H9 (cell line): Measurements from ENCODE around the gene KCNA5. TPM values are rescaled to one million over a fixed set of nuclear protein-coding genes. Genes with fewer than 3 reads are reported as not detected.

Experiments used
- DNase-seq: peaks from one replicate; pipeline ENCODE4 v3.0.0-alpha.2; 2017
- H2AFZ ChIP-seq: one replicate; pipeline ENCODE4 v1.6.1; 2013; ENCODE audit warnings: mild to moderate bottlenecking, low read length, control low read depth, moderate library complexity
- H2AK5ac ChIP-seq: 2 replicates; pipeline ENCODE4 v1.6.1; 2013; ENCODE audit warnings: low read length, control low read depth, mixed read lengths; ENCODE audit not compliant: insufficient read length
- H2BK120ac ChIP-seq: one replicate; pipeline ENCODE4 v1.6.1; 2013; ENCODE audit warnings: low read depth, mild to moderate bottlenecking, low read length, control low read depth, inconsistent platforms; ENCODE audit not compliant: poor library complexity, severe bottlenecking
- H2BK12ac ChIP-seq: 2 replicates; pipeline ENCODE4 v1.6.1; 2013; ENCODE audit warnings: low read length, control low read depth, mixed read lengths, low read depth; ENCODE audit not compliant: insufficient read length
- H2BK15ac ChIP-seq: 2 replicates; pipeline ENCODE4 v1.6.1; 2013; ENCODE audit warnings: low read depth, low read length, control low read depth
- H2BK20ac ChIP-seq: one replicate; pipeline ENCODE4 v1.6.1; 2013; ENCODE audit warnings: low read depth, mild to moderate bottlenecking, low read length, control low read depth, inconsistent platforms; ENCODE audit not compliant: poor library complexity, severe bottlenecking
- H2BK5ac ChIP-seq: 2 replicates; pipeline ENCODE4 v1.6.1; 2013; ENCODE audit warnings: low read length, control low read depth, mixed read lengths; ENCODE audit not compliant: insufficient read length
- H3K14ac ChIP-seq: 2 replicates; pipeline ENCODE4 v1.6.1; 2013; ENCODE audit warnings: low read length, control low read depth; ENCODE audit not compliant: insufficient read depth
- H3K18ac ChIP-seq: 2 replicates; pipeline ENCODE4 v1.6.1; 2013; ENCODE audit warnings: low read depth, mild to moderate bottlenecking, mixed read lengths, low read length, control low read depth; ENCODE audit not compliant: insufficient read length
- H3K23ac ChIP-seq: 2 replicates; pipeline ENCODE4 v1.6.1; 2013; ENCODE audit warnings: low read length, control low read depth, mixed read lengths, low read depth; ENCODE audit not compliant: insufficient read length
- H3K23me2 ChIP-seq: 2 replicates; pipeline ENCODE4 v1.6.1; 2013; ENCODE audit warnings: low read depth, mild to moderate bottlenecking, mixed read lengths, low read length, control low read depth; ENCODE audit not compliant: insufficient read length, poor library complexity, severe bottlenecking
- H3K27ac ChIP-seq: 2 replicates; pipeline ENCODE4 v1.5.1; 2013; ENCODE audit warnings: low read length, control low read depth, mixed read lengths, low read depth; ENCODE audit not compliant: insufficient read length
- H3K27me3 ChIP-seq: 2 replicates; pipeline ENCODE4 v1.6.1; 2013; ENCODE audit warnings: low read length, control low read depth, inconsistent platforms; ENCODE audit not compliant: insufficient read depth
- H3K4ac ChIP-seq: 2 replicates; pipeline ENCODE4 v1.6.1; 2013; ENCODE audit warnings: low read depth, mild to moderate bottlenecking, control low read depth, inconsistent platforms, low read length, moderate library complexity
- H3K4me1 ChIP-seq: 2 replicates; pipeline ENCODE4 v1.6.1; 2013; ENCODE audit warnings: low read length, control low read depth, inconsistent platforms; ENCODE audit not compliant: insufficient read depth
- H3K4me2 ChIP-seq: 2 replicates; pipeline ENCODE4 v1.6.1; 2013; ENCODE audit warnings: low read length, control low read depth, mixed read lengths; ENCODE audit not compliant: insufficient read length, insufficient read depth
- H3K56ac ChIP-seq: 2 replicates; pipeline ENCODE4 v1.6.1; 2013; ENCODE audit warnings: low read depth, mild to moderate bottlenecking, mixed read lengths, low read length, control low read depth; ENCODE audit not compliant: insufficient read length
- H3K79me1 ChIP-seq: 2 replicates; pipeline ENCODE4 v1.6.1; 2013; ENCODE audit warnings: low read depth, mild to moderate bottlenecking, moderate library complexity, low read length, control low read depth, inconsistent platforms; ENCODE audit not compliant: insufficient read depth, poor library complexity, severe bottlenecking
- H3K79me2 ChIP-seq: 2 replicates; pipeline ENCODE4 v1.6.1; 2013; ENCODE audit warnings: low read length, control low read depth, inconsistent platforms; ENCODE audit not compliant: insufficient read depth
- H3K9ac ChIP-seq: 2 replicates; pipeline ENCODE4 v1.6.1; 2013; ENCODE audit warnings: low read length, control low read depth, mixed read lengths; ENCODE audit not compliant: insufficient read length; ENCODE audit errors: extremely low read depth
- H3K9me3 ChIP-seq: one replicate; pipeline ENCODE4 v1.6.1; 2013; ENCODE audit warnings: low read depth, low read length, inconsistent platforms; ENCODE audit not compliant: control insufficient read depth
- H3T11ph ChIP-seq: one replicate; pipeline ENCODE4 v1.6.1; 2013; ENCODE audit warnings: mild to moderate bottlenecking, low read length, control low read depth, inconsistent platforms
- H4K20me1 ChIP-seq: one replicate; pipeline ENCODE4 v1.6.1; 2013; ENCODE audit not compliant: control insufficient read depth, insufficient read length, insufficient read depth
- H4K5ac ChIP-seq: 2 replicates; pipeline ENCODE4 v1.6.1; 2013; ENCODE audit warnings: low read depth, mild to moderate bottlenecking, mixed read lengths, low read length, control low read depth; ENCODE audit not compliant: insufficient read length
- H4K8ac ChIP-seq: replicated peaks from 2 replicates; pipeline ENCODE4 v1.6.1; 2013; ENCODE audit warnings: low read length, control low read depth, mixed read lengths, low read depth; ENCODE audit not compliant: insufficient read length
- H4K91ac ChIP-seq: 2 replicates; pipeline ENCODE4 v1.6.1; 2013; ENCODE audit warnings: low read depth, mild to moderate bottlenecking, moderate library complexity, mixed read lengths, low read length, control low read depth; ENCODE audit not compliant: insufficient read length
- H3K27ac Mint-ChIP-seq, 3 experiments: 2 replicates in 2 of 3; 3 replicates in 1 of 3; pipeline ENCODE4 v1.8.0; 2020 to 2021; ENCODE audit warnings: mixed read lengths in 3 of 3, mild to moderate bottlenecking in 1 of 3, moderate library complexity in 1 of 3
- H3K27me3 Mint-ChIP-seq: 2 replicates; pipeline ENCODE4 v1.8.0; 2021; ENCODE audit warnings: low read depth, mild to moderate bottlenecking, moderate library complexity, mixed read lengths
- H3K36me3 Mint-ChIP-seq, 3 experiments: 2 replicates in 2 of 3; 3 replicates in 1 of 3; pipeline ENCODE4 v1.8.0; 2020 to 2021; ENCODE audit warnings: low read depth in 3 of 3, mixed read lengths in 3 of 3; ENCODE audit not compliant: insufficient read depth in 1 of 3
- H3K4me1 Mint-ChIP-seq, 2 experiments: 2 replicates each; pipeline ENCODE4 v1.8.0; 2020; ENCODE audit warnings: mixed read lengths in 2 of 2
- H3K4me3 Mint-ChIP-seq, 2 experiments: 2 replicates in 1 of 2; 3 replicates in 1 of 2; pipeline ENCODE4 v1.8.0; 2020 to 2021; ENCODE audit warnings: mild to moderate bottlenecking in 2 of 2, mixed read lengths in 2 of 2, moderate library complexity in 1 of 2
- H3K9me3 Mint-ChIP-seq, 2 experiments: 2 replicates in 1 of 2; 3 replicates in 1 of 2; pipeline ENCODE4 v1.8.0; 2020; ENCODE audit warnings: mild to moderate bottlenecking in 2 of 2, mixed read lengths in 2 of 2, moderate library complexity in 1 of 2
- CTCF ChIP-seq: fragments of 200-600 bp; sonication (generic); conservative IDR thresholded peaks from 3 replicates; pipeline ENCODE4 v1.8.0; 2021; ENCODE audit warnings: antibody characterized with exemption, mild to moderate bottlenecking
- WGBS: extraction: QIAGEN DNeasy Blood & Tissue Kit; methylation state at CpG from one replicate; pipeline ENCODE4 v1.1.7; 2013; ENCODE audit warnings: missing lambda C conversion rate, low lambda C conversion rate, mixed read lengths; ENCODE audit not compliant: insufficient read length; ENCODE audit errors: extremely low coverage; 5-methylcytosine and 5-hydroxymethylcytosine counted together
- long read RNA-seq: library from polyadenylated mRNA; unstranded; transcript quantifications from one replicate; pipeline ENCODE4 v2.0.0, GENCODE V29; 2020
- total RNA-seq: library from RNA; stranded (reverse); gene quantifications from 2 replicates; pipeline ENCODE4 v1.2.1, GENCODE V29; 2021

Gene KCNA5
- total RNA-seq: 0.09 and 0.22 TPM in 2 replicates
- long read RNA-seq, partial matches to known transcripts: 0 of 2 reads
- long read RNA-seq, other reads (novel, unspliced or antisense): 0 of 2 reads

GRCh38 chr12:5043589-5044419, at the start of gene KCNA5:
KCNA5 (plus strand) TSS chr12:5043879; CDS start chr12:5044148, 269 bp downstream.
- Histone ChIP-seq H3K9ac (no peak within 1 kb of the TSS), H2AFZ (no peak within 1 kb of the TSS), H4K5ac (no peak within 1 kb of the TSS), H2BK15ac (no peak within 1 kb of the TSS), H4K91ac (no peak within 1 kb of the TSS), H3K23me2 (no peaks in the 10 kb centered on the region), H3K18ac (no peak within 1 kb of the TSS), H3K23ac (no peak within 1 kb of the TSS), H3T11ph (no peak within 1 kb of the TSS), H3K79me1 (no peaks in the 10 kb centered on the region), H2BK120ac (no peak within 1 kb of the TSS), H3K27me3 (peaks cover 26% of the 10 kb centered on the region), H3K4ac (no peak within 1 kb of the TSS), H2BK5ac (no peak within 1 kb of the TSS), H3K56ac (no peak within 1 kb of the TSS), H3K14ac (no peak within 1 kb of the TSS), H3K4me2 (peak within 1 kb of the TSS; percentile 51), H3K27ac (no peak within 1 kb of the TSS), H2BK12ac (no peak within 1 kb of the TSS), H3K4me1 (peaks cover 1% of the 10 kb centered on the region; the same call in 1 of the 2 replicates), H4K8ac (no peak within 1 kb of the TSS), H3K9me3 (no peaks in the 10 kb centered on the region), H3K79me2 (no peaks in the 10 kb centered on the region), H4K20me1 (no peaks in the 10 kb centered on the region), H2BK20ac (no peak within 1 kb of the TSS), H2AK5ac (no peak within 1 kb of the TSS)
- Mint-ChIP-seq H3K9me3 (peaks cover 7% of the 10 kb centered on the region in 2 experiments; a peak in 4 of 5 replicates), H3K27ac (no peak within 1 kb of the TSS; a peak in 1 of 7 replicates), H3K4me1 (peaks cover 23 to 48% of the 10 kb centered on the region in 2 experiments), H3K27me3 (peaks cover 84% of the 10 kb centered on the region), H3K36me3 (peaks cover 0 to 7% (median 6%) of the 10 kb centered on the region in 3 experiments; a peak in 4 of 7 replicates), H3K4me3 (peak within 1 kb of the TSS; percentile 54 to 77)
- no CpG with 5 or more reads among the region's 68 CpGs for WGBS
- peak; percentile 78 for DNase-seq
- TF ChIP-seq CTCF: no peak
